SK-N-SH (cell line): ENCODE results near the gene ARHGAP10. TPM values are rescaled to one million over a fixed set of nuclear protein-coding genes. Genes with fewer than 3 reads are reported as not detected.

Experiments
- CTCF ChIA-PET: fragments of 300-600, 350-600 bp; formaldehyde crosslinking; extraction: SDS; loops from one replicate; lab custom pipeline; 2021; lab: Yijun Ruan, JAX
- POLR2A ChIA-PET: fragments of 350-600 bp; sonication (Branson Sonifier 250); formaldehyde crosslinking; extraction: SDS; loops from one replicate; lab custom pipeline; 2020; ENCODE audit warnings: antibody characterized with exemption, inconsistent platforms; lab: Yijun Ruan, JAX
- DNase-seq: peaks from one replicate; pipeline ENCODE4 v3.0.0; 2012
- H2AFZ ChIP-seq: fragments of 200-600 bp; sonication (generic); 2 replicates; pipeline ENCODE4 v1.8.1; 2016; ENCODE audit warnings: antibody characterized with exemption, mild to moderate bottlenecking, low read depth
- H3F3A ChIP-seq: fragments of 200-600 bp; sonication (generic); replicated peaks from 2 replicates; pipeline ENCODE3; 2016; ENCODE audit warnings: antibody characterized with exemption, mild to moderate bottlenecking; ENCODE audit not compliant: insufficient read depth
- H3K27ac ChIP-seq, 2 experiments: fragments of 200-500 bp in 1 of 2; fragments of 200-600 bp in 1 of 2; sonication (Bioruptor generic) in 1 of 2; sonication (generic), shearing (Covaris generic) in 1 of 2; 2 replicates each; pipeline versions ENCODE4 v1.5.1 to v1.6.1; 2014 to 2016; ENCODE audit warnings: low read depth in 2 of 2, inconsistent platforms in 1 of 2, low read length in 1 of 2, mild to moderate bottlenecking in 1 of 2, mixed read lengths in 1 of 2
- H3K27me3 ChIP-seq: fragments of 200-600 bp; sonication (generic), shearing (Covaris generic); 2 replicates; pipeline ENCODE4 v1.6.1; 2016; ENCODE audit warnings: mixed run types; ENCODE audit not compliant: insufficient read depth
- H3K36me3 ChIP-seq, 2 experiments: fragments of 200-500 bp in 1 of 2; fragments of 200-600 bp in 1 of 2; sonication (Bioruptor generic) in 1 of 2; sonication (generic) in 1 of 2; replicated peaks in 1 of 2; 2 replicates each; pipeline versions ENCODE3 to v1.5.1; 2014 to 2016; ENCODE audit warnings: low read length in 1 of 2, mild to moderate bottlenecking in 1 of 2; ENCODE audit not compliant: insufficient read depth in 2 of 2, control insufficient read depth in 1 of 2
- H3K4me1 ChIP-seq, 2 experiments: fragments of 200-500 bp in 1 of 2; fragments of 200-600 bp in 1 of 2; sonication (Bioruptor generic) in 1 of 2; sonication (generic), shearing (Covaris generic) in 1 of 2; 2 replicates each; pipeline versions ENCODE4 v1.5.1 to v1.6.1; 2014 to 2016; ENCODE audit warnings: low read depth in 1 of 2, low read length in 1 of 2, mixed run types in 1 of 2; ENCODE audit not compliant: insufficient read depth in 2 of 2, control insufficient read depth in 1 of 2
- H3K4me2 ChIP-seq: fragments of 200-600 bp; sonication (generic), shearing (Covaris generic); 2 replicates; pipeline ENCODE4 v1.6.1; 2017; ENCODE audit warnings: mixed run types
- H3K4me3 ChIP-seq, 2 experiments: fragments of 200-500 bp in 1 of 2; fragments of 200-600 bp in 1 of 2; sonication (Bioruptor generic) in 1 of 2; sonication (generic), shearing (Covaris generic) in 1 of 2; 2 replicates each; pipeline versions ENCODE4 v1.5.1 to v1.8.1; 2014 to 2016; ENCODE audit warnings: low read depth in 2 of 2, inconsistent platforms in 1 of 2, low read length in 1 of 2, mild to moderate bottlenecking in 1 of 2, mixed read lengths in 1 of 2, moderate library complexity in 1 of 2
- H3K79me2 ChIP-seq: fragments of 200-600 bp; sonication (generic); 2 replicates; pipeline ENCODE4 v1.8.1; 2017; ENCODE audit warnings: mild to moderate bottlenecking; ENCODE audit not compliant: insufficient read depth
- H3K9ac ChIP-seq: fragments of 200-600 bp; sonication (generic); 2 replicates; pipeline ENCODE4 v1.6.1; 2017; ENCODE audit warnings: mixed run types
- H3K9me2 ChIP-seq: fragments of 200-600 bp; sonication (generic); 2 replicates; pipeline ENCODE4 v1.6.1; 2017; ENCODE audit warnings: mixed run types
- H3K9me3 ChIP-seq: fragments of 200-600 bp; sonication (generic); 2 replicates; pipeline ENCODE4 v1.6.1; 2017; ENCODE audit warnings: mixed run types, mild to moderate bottlenecking, moderate library complexity
- H4K20me1 ChIP-seq: fragments of 200-600 bp; sonication (generic); 2 replicates; pipeline ENCODE4 v1.6.1; 2017; ENCODE audit warnings: mild to moderate bottlenecking, mixed run types; ENCODE audit not compliant: insufficient read depth
- CHD2 ChIP-seq: fragments of 150-350 bp; IDR thresholded peaks from 2 replicates; pipeline ENCODE4 v1.6.1; 2018; ENCODE audit warnings: low read length; ENCODE audit not compliant: partially characterized antibody
- CTCF ChIP-seq: fragments of 200-600 bp; sonication (generic); IDR thresholded peaks from 2 replicates; pipeline ENCODE4 v1.6.1; 2017; ENCODE audit warnings: antibody characterized with exemption, mild to moderate bottlenecking, moderate library complexity
- ELF1 ChIP-seq: IDR thresholded peaks from 2 replicates; pipeline ENCODE4 v1.4.0; 2012
- EP300 ChIP-seq, 2 experiments: IDR thresholded peaks; 2 replicates each; pipeline versions ENCODE4 v1.4.0 to v1.6.1; 2012; ENCODE audit warnings: borderline replicate concordance in 1 of 2, low read depth in 1 of 2, low read length in 1 of 2
- FOSL2 ChIP-seq: IDR thresholded peaks from 2 replicates; pipeline ENCODE4 v1.4.0; 2012; ENCODE audit warnings: low read depth, mild to moderate bottlenecking, moderate library complexity, borderline replicate concordance
- FOXM1 ChIP-seq: IDR thresholded peaks from 2 replicates; pipeline ENCODE4 v1.4.0; 2012; ENCODE audit warnings: low read depth, mild to moderate bottlenecking
- GABPA ChIP-seq: IDR thresholded peaks from 2 replicates; pipeline ENCODE4 v1.4.0; 2012; ENCODE audit warnings: low read depth, mild to moderate bottlenecking
- GATA2 ChIP-seq: sonication (generic); formaldehyde crosslinking; IDR thresholded peaks from 2 replicates; pipeline ENCODE4 v1.5.0; 2020; ENCODE audit warnings: mild to moderate bottlenecking, missing genetic modification reagents
- IRF3 ChIP-seq: fragments of 150-350 bp; IDR thresholded peaks from 2 replicates; pipeline ENCODE4 v1.6.1; 2016; ENCODE audit warnings: mild to moderate bottlenecking, low read depth, low read length
- MEF2A ChIP-seq: IDR thresholded peaks from 2 replicates; pipeline ENCODE4 v1.4.0; 2012; ENCODE audit warnings: low read depth, borderline replicate concordance
- NFIC ChIP-seq: IDR thresholded peaks from 2 replicates; pipeline ENCODE4 v1.4.0; 2012; ENCODE audit warnings: borderline replicate concordance
- NRF1 ChIP-seq: IDR thresholded peaks from 2 replicates; pipeline ENCODE4 v1.6.1; 2012; ENCODE audit warnings: low read depth, mild to moderate bottlenecking, low read length
- PBX3 ChIP-seq: IDR thresholded peaks from 2 replicates; pipeline ENCODE4; 2012
- POLR2AphosphoS5 ChIP-seq: IDR thresholded peaks from 2 replicates; pipeline ENCODE4 v1.6.1; 2012; ENCODE audit warnings: low read depth, low read length
- RCOR1 ChIP-seq: fragments of 150-350 bp; IDR thresholded peaks from 2 replicates; pipeline ENCODE4 v1.6.1; 2017; ENCODE audit warnings: antibody characterized with exemption, low read length
- RFX5 ChIP-seq: IDR thresholded peaks from 2 replicates; pipeline ENCODE4 v1.6.1; 2012; ENCODE audit warnings: mild to moderate bottlenecking, improper control_type of control experiment, low read length
- RXRA ChIP-seq: IDR thresholded peaks from 2 replicates; pipeline ENCODE4 v1.4.0; 2012; ENCODE audit warnings: low read depth, mild to moderate bottlenecking, borderline replicate concordance
- SIN3A ChIP-seq: IDR thresholded peaks from 2 replicates; pipeline ENCODE4 v1.6.1; 2012; ENCODE audit warnings: low read depth, mild to moderate bottlenecking, low read length, moderate library complexity, borderline replicate concordance
- SMC3 ChIP-seq: IDR thresholded peaks from 2 replicates; pipeline ENCODE4 v1.6.1; 2012; ENCODE audit warnings: low read depth, low read length, improper control_type of control experiment
- TCF12 ChIP-seq: IDR thresholded peaks from 2 replicates; pipeline ENCODE4 v1.4.0; 2012
- TEAD4 ChIP-seq: IDR thresholded peaks from 2 replicates; pipeline ENCODE4 v1.4.0; 2012; ENCODE audit warnings: mild to moderate bottlenecking, borderline replicate concordance; ENCODE audit not compliant: insufficient read depth
- USF1 ChIP-seq: IDR thresholded peaks from 2 replicates; pipeline ENCODE4 v1.4.0; 2012; ENCODE audit warnings: low read depth, borderline replicate concordance
- USF2 ChIP-seq: fragments of 150-350 bp; IDR thresholded peaks from 2 replicates; pipeline ENCODE4 v1.6.1; 2017; ENCODE audit warnings: antibody characterized with exemption, low read length, low read depth, borderline replicate concordance
- ZBTB33 ChIP-seq: IDR thresholded peaks from 2 replicates; pipeline ENCODE4 v1.4.0; 2012; ENCODE audit warnings: low read depth, borderline replicate concordance
- WGBS: methylation state at CpG from one replicate; pipeline ENCODE4 v1.1.6; 2017; ENCODE audit warnings: low lambda C conversion rate; 5-methylcytosine and 5-hydroxymethylcytosine counted together
- polyA plus RNA-seq, 3 experiments: library from polyadenylated mRNA; depleted of rRNA; stranded (reverse); fragments of >200 nt; gene quantifications; 2 replicates each; pipeline ENCODE4 v1.2.3, GENCODE V29; 2012

ARHGAP10 gene
- polyA plus RNA-seq, 1 of the 3 experiments (the other 2 are of a cell fraction) = 15.1 TPM

- Histone ChIP-seq H3K9me3 (no peaks in the 10 kb centered on the region), H3K9ac (peak within 1 kb of the TSS; percentile 88), H3F3A (no peaks in the 10 kb centered on the region), H3K27me3 (no peaks in the 10 kb centered on the region), H3K79me2 (peaks cover 34% of the 10 kb centered on the region; the same call in 1 of the 2 replicates), H3K4me2 (peak within 1 kb of the TSS; percentile 80), H3K9me2 (no peaks in the 10 kb centered on the region), H4K20me1 (no peaks in the 10 kb centered on the region), H3K4me3 (peak within 1 kb of the TSS; percentile 79 to 95), H3K36me3 (peaks cover under 1 to 3% of the 10 kb centered on the region in 2 experiments), H2AFZ (peak within 1 kb of the TSS; percentile 99), H3K27ac (peak within 1 kb of the TSS; percentile 79 to 95), H3K4me1 (peaks cover 0 to 5% of the 10 kb centered on the region in 2 experiments; a peak in 2 of 4 replicates)
- DNase-seq = peak; percentile 97
- POLR2A ChIA-PET = interaction anchor here (0.7 to 1.9 kb wide), 5 partner anchors 48 to 183 kb away, joined by 3 to 13 read pairs (median 4); partner anchors contain the start of genes ARHGAP10 and TMEM184C
- CTCF ChIA-PET = interaction anchor here (1.2 to 4.1 kb wide), 3 partner anchors 24 to 183 kb away, joined by 5 to 31 read pairs (median 8); no protein-coding TSS in a partner anchor
- under 1% methylated on average over 42 of the region's 69 CpGs for WGBS
- peak; percentile 99 for TF ChIP-seq POLR2AphosphoS5
- no peak for TF ChIP-seq SMC3
- no peak for TF ChIP-seq ZBTB33
- no peak for TF ChIP-seq PBX3
- TF ChIP-seq RXRA = no peak
- peak; percentile 37; the same call in 1 of the 2 replicates for TF ChIP-seq USF1
- TF ChIP-seq IRF3 = no peak
- TF ChIP-seq SIN3A = no peak
- no peak for TF ChIP-seq MEF2A
- peak; percentile 80 for TF ChIP-seq NRF1
- no peak for TF ChIP-seq FOXM1
- TF ChIP-seq CHD2 = peak; percentile 88
- no peak for TF ChIP-seq GATA2 (CRISPR knock-in tag)
- peak; percentile 41; the same call in 1 of the 2 replicates for TF ChIP-seq GABPA
- TF ChIP-seq FOSL2 = peak; percentile 28; the same call in 1 of the 2 replicates
- no peak for TF ChIP-seq TCF12
- 0 out of 2 replicates have a peak, but pooled peaks have one; percentile 18 for TF ChIP-seq ELF1
- TF ChIP-seq RFX5 = no peak
- TF ChIP-seq NFIC = no peak
- TF ChIP-seq TEAD4 = no peak
- TF ChIP-seq RCOR1 = peak; percentile 17; the same call in 1 of the 2 replicates
- TF ChIP-seq EP300 (IDR thresholded peaks at IDR 0.05; ENCODE audit: borderline replicate concordance in 1 of 2, low read depth in 1 of 2, low read length in 1 of 2) = no peak
- no peak for TF ChIP-seq USF2
- TF ChIP-seq CTCF = no peak
Observed at GRCh38 chr4:147683717-147684700, 47.9 kb upstream of the ARHGAP10 start, which contains the start of gene PRMT9. Gene PRMT9 (minus strand): TSS chr4:147684163. CDS start chr4:147683987, 176 bp downstream.
